DND-41 (cell line): Measurements from ENCODE around the gene MTA1.
A peak's percentile ranks its signal among the peaks of the same experiment; 100 is the strongest.

ENCODE experiments used
- ATAC-seq: fragments of 200-7000 bp; cut with Tn5 transposase; 3 replicates; pipeline ENCODE4 v1.9.1; 2021; ENCODE audit warnings: low read depth; ENCODE audit not compliant: insufficient read depth
- DNase-seq: peaks from one replicate; pipeline ENCODE4 v3.0.0-alpha.2; 2020
- H2AFZ ChIP-seq: 2 replicates; pipeline ENCODE4 v1.6.0; 2012; ENCODE audit warnings: low read depth, low read length
- H3K27ac ChIP-seq: 2 replicates; pipeline ENCODE4 v1.5.1; 2012; ENCODE audit warnings: low read length, inconsistent platforms
- H3K27me3 ChIP-seq: fragments of 200-600 bp; sonication (generic); 2 replicates; pipeline ENCODE4 v1.6.0; 2012; ENCODE audit warnings: low read length, mild to moderate bottlenecking, inconsistent platforms; ENCODE audit not compliant: insufficient read depth, poor library complexity
- H3K36me3 ChIP-seq: 2 replicates; pipeline ENCODE4 v1.5.1; 2012; ENCODE audit warnings: low read length, inconsistent platforms; ENCODE audit not compliant: insufficient read depth
- H3K4me1 ChIP-seq: 2 replicates; pipeline ENCODE4 v1.5.1; 2012; ENCODE audit warnings: mild to moderate bottlenecking, low read length; ENCODE audit not compliant: insufficient read depth
- H3K4me2 ChIP-seq: 2 replicates; pipeline ENCODE4 v1.6.0; 2012; ENCODE audit warnings: mild to moderate bottlenecking, moderate library complexity, low read length, inconsistent platforms; ENCODE audit not compliant: insufficient read depth
- H3K4me3 ChIP-seq, 2 experiments: fragments of 200-600 bp in 1 of 2; shearing (Covaris generic) in 1 of 2; 2 replicates each; pipeline ENCODE4 v1.5.1; 2012 to 2016; ENCODE audit warnings: inconsistent platforms in 2 of 2, low read length in 2 of 2, mild to moderate bottlenecking in 2 of 2, low read depth in 1 of 2, moderate library complexity in 1 of 2
- H3K79me2 ChIP-seq: 2 replicates; pipeline ENCODE4 v1.6.0; 2012; ENCODE audit warnings: low read length, inconsistent platforms; ENCODE audit not compliant: insufficient read depth
- H3K9ac ChIP-seq: 2 replicates; pipeline ENCODE4 v1.6.0; 2012; ENCODE audit warnings: low read depth, mild to moderate bottlenecking, inconsistent platforms, low read length, moderate library complexity
- H3K9me3 ChIP-seq: 2 replicates; pipeline ENCODE4 v1.5.1; 2012; ENCODE audit warnings: low read length, moderate library complexity, mild to moderate bottlenecking, inconsistent platforms; ENCODE audit not compliant: insufficient read depth, severe bottlenecking
- H4K20me1 ChIP-seq: 2 replicates; pipeline ENCODE4 v1.6.0; 2012; ENCODE audit warnings: low read length; ENCODE audit not compliant: insufficient read depth
- EZH2 ChIP-seq: IDR thresholded peaks from 3 replicates; pipeline ENCODE4 v1.6.1; 2012; ENCODE audit warnings: borderline replicate concordance, low read depth, mild to moderate bottlenecking, moderate library complexity, low read length, inconsistent platforms; ENCODE audit not compliant: severe bottlenecking
- TF ChIP-seq, protein P1 (sequence below): IDR thresholded peaks from 2 replicates; pipeline ENCODE4 v1.5.1; 2012; ENCODE audit warnings: borderline replicate concordance, low read length, moderate library complexity, mild to moderate bottlenecking; ENCODE audit not compliant: poor library complexity, severe bottlenecking; ENCODE audit errors: extremely low read depth

The MTA1 gene

DNA sequence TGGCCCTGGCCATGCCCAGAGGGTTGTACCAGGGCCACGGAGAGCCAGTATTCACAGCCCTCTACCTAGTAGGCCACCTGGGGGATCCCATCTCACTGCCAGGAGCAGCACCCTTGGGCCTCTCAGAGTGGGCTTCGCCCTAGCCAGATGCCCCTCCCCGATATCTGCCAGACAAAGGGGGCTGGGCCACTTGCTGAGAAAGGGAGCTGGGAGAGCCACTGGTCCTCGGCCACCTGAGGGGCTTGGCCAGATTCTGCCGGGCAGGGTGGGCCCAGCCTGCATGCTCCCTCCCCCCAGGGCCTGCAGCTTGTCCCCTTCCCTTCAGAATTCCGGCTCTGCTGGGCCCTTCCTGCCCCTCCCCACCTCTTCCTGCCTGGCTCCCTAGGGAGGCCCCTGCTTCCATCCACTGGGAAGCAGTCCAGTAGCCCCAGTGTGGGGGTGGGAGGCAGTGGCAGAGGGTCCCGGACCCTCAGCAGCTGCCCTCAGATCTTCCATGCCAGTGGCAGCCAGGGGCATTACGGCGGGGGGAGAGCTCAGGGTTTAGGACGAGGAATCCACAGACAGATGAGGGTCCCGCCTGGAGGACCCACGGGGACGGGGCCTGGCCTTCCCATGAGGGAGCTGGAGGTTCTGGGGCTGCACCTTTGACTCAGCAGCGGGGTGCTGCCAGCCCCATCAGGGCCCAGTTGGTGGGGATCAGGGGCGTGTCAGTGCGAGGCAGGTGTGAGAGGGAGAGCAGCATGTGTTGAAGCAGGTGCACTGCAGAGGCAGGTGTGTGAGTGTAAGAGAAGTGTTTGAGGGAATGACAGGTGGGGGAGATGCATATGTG, 57.4 kb downstream of the MTA1 start:
- Histone ChIP-seq H2AFZ (no peak overlapping the region), H3K4me2 (no peak overlapping the region), H3K27me3 (peaks cover 21% of the 10 kb centered on the region), H3K9ac (no peak overlapping the region), H4K20me1 (peaks cover 29% of the 10 kb centered on the region), H3K4me1 (peaks cover 35% of the 10 kb centered on the region), H3K79me2 (no peaks in the 10 kb centered on the region), H3K36me3 (no peaks in the 10 kb centered on the region), H3K27ac (no peak overlapping the region), H3K9me3 (no peaks in the 10 kb centered on the region), H3K4me3 (no peak overlapping the region)
- ATAC-seq (no peak), DNase-seq (no peak)
- TF ChIP-seq, protein P1, sequence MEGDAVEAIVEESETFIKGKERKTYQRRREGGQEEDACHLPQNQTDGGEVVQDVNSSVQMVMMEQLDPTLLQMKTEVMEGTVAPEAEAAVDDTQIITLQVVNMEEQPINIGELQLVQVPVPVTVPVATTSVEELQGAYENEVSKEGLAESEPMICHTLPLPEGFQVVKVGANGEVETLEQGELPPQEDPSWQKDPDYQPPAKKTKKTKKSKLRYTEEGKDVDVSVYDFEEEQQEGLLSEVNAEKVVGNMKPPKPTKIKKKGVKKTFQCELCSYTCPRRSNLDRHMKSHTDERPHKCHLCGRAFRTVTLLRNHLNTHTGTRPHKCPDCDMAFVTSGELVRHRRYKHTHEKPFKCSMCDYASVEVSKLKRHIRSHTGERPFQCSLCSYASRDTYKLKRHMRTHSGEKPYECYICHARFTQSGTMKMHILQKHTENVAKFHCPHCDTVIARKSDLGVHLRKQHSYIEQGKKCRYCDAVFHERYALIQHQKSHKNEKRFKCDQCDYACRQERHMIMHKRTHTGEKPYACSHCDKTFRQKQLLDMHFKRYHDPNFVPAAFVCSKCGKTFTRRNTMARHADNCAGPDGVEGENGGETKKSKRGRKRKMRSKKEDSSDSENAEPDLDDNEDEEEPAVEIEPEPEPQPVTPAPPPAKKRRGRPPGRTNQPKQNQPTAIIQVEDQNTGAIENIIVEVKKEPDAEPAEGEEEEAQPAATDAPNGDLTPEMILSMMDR, result no peak
- TF ChIP-seq EZH2, result no peak

GRCh38 chr14:105477660-105478397, 58.2 kb downstream of the MTA1 start:
- Histone ChIP-seq H3K27ac (no peak overlapping the region), H3K4me2 (no peak overlapping the region), H3K4me1 (peaks cover 43% of the 10 kb centered on the region), H4K20me1 (peaks cover 26% of the 10 kb centered on the region), H2AFZ (no peak overlapping the region), H3K79me2 (no peaks in the 10 kb centered on the region), H3K4me3 (no peak overlapping the region), H3K27me3 (peaks cover 21% of the 10 kb centered on the region), H3K36me3 (no peaks in the 10 kb centered on the region), H3K9ac (no peak overlapping the region), H3K9me3 (no peaks in the 10 kb centered on the region)
- no peak for ATAC-seq
- DNase-seq, result no peak
- peak; percentile 78 for TF ChIP-seq EZH2
- TF ChIP-seq, protein P1, result no peak

DNA sequence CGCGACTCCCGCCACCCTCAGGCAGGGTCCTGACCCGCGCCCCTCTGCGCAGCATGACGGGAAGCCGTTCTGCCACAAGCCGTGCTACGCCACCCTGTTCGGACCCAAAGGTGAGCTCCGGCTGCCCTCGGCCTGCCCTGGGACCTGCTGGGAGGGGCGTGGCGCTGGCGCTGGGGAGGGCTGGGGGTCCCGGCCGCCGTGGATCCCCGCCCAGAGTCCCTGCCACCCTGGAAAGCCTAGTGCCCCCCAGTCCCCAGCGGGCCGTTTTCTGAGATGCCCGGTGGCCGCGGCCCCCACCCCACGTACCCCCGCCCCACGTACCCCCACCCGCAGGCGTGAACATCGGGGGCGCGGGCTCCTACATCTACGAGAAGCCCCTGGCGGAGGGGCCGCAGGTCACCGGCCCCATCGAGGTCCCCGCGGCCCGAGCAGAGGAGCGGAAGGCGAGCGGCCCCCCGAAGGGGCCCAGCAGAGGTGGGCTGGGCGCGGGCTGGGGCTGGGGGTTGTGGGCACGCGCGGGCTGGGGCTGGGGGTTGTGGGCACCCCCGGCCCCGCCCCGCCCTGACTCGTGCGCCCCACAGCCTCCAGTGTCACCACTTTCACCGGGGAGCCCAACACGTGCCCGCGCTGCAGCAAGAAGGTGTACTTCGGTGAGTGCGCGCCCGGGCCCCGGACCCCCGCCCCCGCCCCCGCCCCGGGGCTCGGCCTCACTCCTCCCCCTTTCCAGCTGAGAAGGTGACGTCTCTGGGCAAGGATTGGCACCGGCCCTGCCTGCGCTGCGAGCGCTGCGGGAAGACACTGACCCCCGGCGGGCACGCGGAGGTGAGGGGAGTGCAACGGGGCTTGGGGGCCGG, 59.0 kb downstream of the MTA1 start:
- Histone ChIP-seq H3K4me2 (no peak overlapping the region), H3K9me3 (no peaks in the 10 kb centered on the region), H3K27ac (no peak overlapping the region), H3K4me1 (peaks cover 41% of the 10 kb centered on the region), H2AFZ (no peak overlapping the region), H3K4me3 (no peak overlapping the region), H4K20me1 (peaks cover 21% of the 10 kb centered on the region), H3K27me3 (peaks cover 21% of the 10 kb centered on the region), H3K79me2 (no peaks in the 10 kb centered on the region), H3K9ac (no peak overlapping the region), H3K36me3 (no peaks in the 10 kb centered on the region)
- TF ChIP-seq, protein P1, result no peak
- TF ChIP-seq EZH2, result no peak
- no peak for ATAC-seq
- no peak for DNase-seq
